Measurements from ENCODE around the gene IFT80.

Gene IFT80

DNA sequence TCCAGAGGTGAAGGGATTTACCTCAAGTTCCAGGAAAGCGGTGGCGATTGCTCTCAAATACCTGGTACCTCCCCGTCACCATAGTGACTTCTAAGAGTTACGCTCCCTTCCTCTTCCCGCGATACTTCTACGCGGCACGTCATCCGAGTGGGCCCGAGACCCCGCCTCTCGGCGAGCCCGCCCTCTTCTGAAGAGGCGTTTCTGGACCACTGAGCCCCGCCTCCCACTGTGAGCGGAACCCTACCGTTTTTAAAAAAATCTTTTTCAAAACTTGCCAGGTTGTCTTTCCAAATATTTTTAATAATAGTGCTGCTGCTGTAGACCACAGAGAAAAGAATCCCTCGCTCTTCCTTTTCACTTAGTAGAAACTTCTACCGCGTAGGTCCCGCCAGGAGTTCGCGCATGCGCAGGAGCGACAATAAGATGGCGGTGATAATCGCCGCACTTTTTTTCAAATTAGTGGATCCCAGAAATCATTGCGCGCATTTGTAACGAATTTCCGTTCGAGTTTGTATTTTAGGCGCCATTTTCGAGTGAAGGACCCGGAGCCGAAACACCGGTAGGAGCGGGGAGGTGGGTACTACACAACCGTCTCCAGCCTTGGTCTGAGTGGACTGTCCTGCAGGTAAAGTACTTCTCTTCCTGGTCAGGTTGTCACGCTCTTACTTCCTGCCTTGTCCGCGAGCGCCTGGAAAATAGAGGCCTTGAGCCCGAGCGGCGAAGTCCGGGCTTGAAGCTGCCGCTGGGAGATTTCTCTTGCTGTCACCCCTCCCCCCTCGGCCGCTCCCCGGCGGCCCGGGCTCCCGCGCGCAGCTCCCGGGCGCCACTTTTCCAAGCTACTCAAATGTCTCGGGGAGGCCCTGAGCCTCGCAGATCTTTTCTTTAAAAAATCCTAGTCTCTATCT is at the start of gene IFT80, which contains the start of gene SMC4:
Gene IFT80 (minus strand): TSS at position 101 of the 905 bp plus-strand sequence. CDS start 14,625 bp downstream, outside the sequence.
Gene SMC4 (plus strand): TSS at position 526 of the 905 bp plus-strand sequence. CDS start 1,177 bp downstream, outside the sequence.
- DNase-seq = peak; percentile 97

DNA sequence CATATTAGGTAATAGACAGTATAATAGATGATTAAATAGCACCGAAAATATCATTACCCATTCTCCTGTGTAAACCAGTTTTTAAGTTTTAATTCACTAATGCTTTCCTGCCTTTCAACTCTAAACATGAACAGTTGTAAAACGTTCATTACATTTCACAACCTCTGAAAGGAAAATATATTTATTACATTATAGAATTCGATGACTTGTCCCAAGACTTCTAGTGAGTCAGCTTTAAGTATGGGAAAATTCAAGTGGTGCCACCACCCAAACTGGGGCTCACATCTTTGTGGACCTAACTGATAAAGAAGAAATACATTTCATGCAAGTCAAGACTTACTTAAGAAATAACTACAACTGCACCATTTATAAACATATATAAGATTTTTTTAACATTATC is 48.5 kb upstream of the IFT80 start:
- DNase-seq = no peak

DNA sequence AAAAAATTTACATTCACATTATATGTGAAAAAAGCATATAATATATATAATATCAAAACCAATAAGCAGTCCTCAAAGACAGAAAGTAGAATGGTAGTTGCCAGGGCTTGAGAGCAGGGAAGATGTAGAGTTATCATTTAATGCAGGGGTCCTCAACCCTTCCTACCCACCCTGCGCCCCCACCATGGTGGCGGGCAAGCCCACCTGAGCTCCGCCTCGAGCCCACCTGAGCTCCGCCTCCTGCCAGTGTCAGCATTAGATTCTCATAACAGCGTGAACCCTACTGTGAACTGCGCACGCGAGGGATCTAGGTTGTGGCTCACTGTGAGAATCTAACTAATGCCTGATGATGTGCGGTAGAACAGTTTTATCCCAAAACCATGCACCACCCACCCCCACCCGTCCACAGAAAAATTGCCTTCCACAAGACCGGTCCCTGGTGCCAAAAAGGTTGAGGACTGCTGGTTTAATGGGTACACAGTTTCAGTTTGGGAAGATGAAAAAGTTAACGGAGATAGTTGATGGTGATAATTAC is 47.6 kb upstream of the IFT80 start:
- DNase-seq = no peak

DNA sequence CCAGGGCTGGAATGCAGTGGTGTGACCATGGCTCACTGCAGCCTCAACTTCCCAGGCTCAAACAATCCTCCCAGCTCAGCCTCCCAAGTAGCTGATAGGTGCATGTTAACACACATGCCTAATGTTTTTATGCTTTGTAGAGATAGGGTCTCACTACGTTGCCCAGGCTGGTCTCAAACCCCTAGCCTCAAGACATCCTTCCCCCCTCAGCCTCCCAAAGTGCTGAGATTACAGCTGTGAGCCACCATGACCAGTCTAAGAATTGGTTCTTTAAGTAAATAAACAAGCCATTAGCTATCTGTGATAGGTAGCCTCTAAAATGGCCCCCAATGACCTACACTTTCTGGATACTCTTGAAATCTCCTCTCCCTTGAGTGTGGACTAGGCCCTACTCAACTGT is 46.8 kb upstream of the IFT80 start:
- DNase-seq = no peak

DNA sequence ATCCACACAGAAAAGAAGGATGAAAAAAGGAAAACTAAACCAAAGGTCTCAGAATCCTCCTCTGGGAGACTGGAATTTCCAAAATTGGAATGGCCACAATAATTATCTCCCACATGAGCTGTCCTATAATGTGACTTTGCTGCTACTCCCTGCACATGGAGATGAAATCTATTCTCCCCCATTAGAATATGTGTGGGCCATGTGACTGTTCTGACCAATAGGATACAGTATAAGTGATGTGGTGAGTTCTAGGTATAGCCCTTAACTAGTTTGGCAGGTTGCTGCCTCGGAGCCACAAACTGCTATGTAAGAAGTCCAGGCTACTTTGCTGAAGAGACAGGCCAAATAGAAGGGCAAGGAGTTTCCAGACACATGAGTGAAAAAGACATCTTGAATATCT is 45.4 kb upstream of the IFT80 start:
- peak in 1 of 2 experiments; percentile 13 for DNase-seq

DNA sequence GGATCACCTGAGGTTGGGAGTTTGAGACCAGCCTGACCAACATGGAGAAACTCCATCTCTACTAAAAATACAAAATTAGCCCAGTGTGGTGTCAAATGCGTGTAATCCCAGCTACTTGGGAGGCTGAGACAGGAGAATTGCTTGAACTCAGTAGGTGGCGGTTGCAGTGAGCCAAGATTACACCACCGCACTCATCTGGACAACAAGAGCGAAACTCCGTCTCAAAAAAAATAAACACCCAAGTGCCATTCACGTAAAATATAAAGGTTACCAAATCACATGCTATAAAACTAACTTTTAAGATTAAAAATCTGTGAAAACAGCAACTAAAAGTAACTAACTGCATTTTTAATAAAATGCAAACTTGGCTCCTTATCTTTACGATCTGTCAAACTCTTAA is 41.7 kb upstream of the IFT80 start:
- no peak for DNase-seq

DNA sequence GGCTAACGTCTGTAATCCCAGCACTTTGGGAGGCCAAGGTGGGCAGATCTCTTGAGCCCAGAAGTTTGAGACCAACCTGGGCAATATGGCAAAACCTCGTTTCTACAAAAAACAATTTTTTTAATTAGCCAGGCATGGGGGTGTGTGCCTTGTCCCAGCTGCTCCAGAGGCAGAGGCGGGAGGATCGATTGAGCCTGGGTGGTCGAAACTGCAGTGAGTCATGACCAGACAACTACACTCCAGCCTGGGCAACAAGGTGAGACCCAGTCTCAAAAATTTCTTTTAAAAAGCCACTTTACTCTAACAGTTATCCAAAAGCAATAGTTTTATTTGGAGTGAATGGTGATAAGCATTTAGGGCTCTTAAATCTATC is 38.0 kb upstream of the IFT80 start:
- no peak for DNase-seq

DNA sequence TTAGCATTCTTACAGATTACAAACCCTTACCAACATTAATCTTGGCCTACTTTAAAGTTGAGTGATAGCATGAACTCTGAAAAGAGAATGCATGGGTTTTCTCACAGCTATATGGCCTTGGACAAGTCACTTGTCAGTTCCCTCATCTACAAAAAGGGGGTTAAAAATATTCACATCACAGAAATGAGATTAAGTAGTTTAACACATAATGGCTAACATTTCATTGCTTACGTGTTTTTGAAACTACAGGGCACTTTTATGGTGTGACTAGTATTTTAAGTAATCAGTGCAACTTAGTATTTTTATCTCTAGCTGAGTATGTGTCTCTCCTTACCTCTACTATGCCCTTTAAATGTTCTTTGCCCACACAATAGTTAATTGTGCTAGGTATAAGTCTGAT is 36.7 kb upstream of the IFT80 start:
- DNase-seq = no peak

DNA sequence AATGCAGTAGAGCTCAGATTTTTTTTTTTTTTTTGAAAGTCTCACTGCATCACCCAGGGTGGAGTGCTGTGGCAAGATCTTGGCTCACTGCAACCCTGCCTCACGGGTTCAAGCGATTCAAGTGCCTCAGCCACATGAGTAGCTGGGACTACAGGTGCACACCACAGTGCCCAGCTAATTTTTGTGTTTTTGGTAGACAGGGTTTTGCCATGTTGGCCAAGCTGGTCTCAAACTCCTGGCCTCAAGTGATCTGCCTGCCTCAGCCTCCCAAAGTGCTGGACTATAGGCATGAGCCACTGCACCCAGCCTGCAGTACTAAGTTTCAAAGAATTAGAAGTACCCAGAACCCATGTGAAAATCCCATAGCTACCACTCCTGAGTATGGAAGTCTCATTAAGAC is 36.1 kb upstream of the IFT80 start:
- no peak for DNase-seq

DNA sequence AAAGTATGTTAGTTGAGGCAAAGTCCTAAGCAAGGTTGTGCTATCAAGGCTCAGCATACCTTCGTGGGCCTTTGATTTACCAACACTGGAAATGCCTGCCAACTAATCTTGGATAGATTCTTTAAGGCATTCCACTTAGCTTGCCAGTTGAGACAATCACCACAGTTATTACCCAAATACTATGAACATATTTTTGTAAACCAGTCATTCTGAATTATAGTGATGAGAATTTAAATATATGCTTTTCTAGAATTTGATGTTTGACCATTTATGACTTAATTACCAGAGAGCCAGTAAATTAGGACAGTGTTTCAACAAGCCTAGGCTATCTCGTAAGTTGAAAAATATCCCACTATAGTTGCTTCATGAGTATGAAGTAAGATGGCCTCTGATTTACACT is 35.0 kb upstream of the IFT80 start:
- DNase-seq = no peak

DNA sequence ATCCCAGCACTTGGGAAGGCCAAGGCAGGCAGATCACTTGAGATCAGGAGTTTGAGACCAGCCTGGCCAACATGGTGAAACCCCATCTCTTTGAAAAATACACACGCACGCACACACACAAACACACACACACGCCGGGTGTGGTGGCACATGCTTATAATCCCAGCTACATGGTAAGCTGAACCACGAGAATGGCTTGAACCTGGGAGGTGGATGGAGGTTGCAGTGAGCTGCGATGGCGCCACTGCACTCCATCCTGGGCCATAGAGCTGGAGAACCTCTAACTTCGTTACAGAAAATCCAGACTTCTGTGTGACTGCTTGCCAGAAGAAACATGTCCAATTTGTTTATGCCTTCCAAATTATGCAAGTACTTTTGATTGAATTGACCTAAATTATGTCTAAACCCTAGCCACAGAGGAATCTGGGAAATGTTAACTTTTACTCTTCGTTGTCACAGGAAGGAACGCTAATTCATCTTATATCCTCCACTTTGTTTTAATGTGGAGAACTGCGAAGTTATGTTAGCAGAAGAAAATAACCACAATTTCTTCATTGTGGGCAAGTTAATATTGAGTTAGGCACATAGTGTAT is 28.9 kb upstream of the IFT80 start:
- no peak for DNase-seq

DNA sequence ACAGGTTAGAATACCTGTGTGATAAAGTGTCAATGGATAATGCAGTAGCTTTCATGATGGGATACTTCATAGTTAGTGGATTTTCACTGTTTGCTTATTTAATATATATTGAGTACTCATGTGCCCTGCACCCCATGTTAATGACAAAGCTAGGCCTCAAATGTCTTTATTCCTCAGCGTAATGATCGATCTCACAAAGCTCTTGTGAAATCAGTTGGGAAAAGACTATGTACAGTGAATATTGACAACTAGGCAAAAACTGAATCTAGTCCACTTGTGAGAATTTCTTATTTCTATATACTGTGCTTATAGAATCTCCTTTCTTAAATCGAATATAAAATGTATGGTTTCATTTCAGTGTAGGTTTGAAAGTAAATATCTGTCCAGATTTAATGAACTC is 18.3 kb upstream of the IFT80 start:
- no peak for DNase-seq

DNA sequence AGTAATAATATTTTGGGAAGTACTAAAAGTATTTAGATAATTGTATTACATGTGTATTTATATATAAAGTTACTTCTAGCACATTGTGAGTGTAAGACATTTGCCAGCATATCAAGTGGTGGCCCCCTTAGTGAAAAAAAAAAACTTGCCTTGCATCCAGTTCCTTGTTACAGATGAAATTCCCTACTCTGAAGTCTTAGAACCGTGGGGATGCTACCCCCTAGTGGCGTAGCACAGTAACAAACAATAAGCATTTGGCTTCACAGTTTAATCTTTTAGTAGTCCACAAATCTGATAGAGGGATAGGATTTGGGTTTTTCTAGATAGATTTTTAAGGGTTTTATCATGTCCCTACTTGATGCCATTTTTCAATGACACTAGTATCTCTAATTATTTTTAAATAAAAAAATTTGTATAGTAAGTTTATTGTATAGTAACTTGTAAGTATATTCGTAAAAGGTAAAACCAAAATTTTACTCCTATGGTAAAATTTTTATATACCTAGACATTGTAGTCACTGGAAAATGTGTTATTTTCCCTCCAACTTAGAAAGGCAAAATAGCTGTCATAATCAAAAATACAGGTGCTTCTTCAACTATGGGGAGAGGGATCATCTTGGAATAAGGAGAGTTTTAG is 14.7 kb upstream of the IFT80 start:
- DNase-seq = peak; percentile 24 to 89

DNA sequence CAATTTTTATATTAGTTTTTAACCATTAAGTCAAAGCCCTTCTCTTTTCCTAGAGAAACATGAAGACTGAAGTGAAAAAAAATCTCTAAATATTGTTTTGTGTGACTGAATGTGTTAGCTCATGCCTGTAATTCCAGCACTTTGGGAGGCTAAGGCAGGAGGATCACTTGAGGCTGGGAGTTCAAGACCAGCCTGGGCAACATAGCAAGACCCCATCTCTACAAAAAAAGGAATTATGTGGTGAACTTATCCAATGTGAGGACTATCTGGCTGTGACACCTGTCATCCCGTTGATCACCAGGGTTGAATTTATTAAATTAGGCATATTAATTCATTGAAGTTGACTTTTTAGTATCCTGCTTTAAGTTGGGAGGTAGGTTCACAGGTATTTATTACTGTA is 13.5 kb upstream of the IFT80 start:
- no peak for DNase-seq

DNA sequence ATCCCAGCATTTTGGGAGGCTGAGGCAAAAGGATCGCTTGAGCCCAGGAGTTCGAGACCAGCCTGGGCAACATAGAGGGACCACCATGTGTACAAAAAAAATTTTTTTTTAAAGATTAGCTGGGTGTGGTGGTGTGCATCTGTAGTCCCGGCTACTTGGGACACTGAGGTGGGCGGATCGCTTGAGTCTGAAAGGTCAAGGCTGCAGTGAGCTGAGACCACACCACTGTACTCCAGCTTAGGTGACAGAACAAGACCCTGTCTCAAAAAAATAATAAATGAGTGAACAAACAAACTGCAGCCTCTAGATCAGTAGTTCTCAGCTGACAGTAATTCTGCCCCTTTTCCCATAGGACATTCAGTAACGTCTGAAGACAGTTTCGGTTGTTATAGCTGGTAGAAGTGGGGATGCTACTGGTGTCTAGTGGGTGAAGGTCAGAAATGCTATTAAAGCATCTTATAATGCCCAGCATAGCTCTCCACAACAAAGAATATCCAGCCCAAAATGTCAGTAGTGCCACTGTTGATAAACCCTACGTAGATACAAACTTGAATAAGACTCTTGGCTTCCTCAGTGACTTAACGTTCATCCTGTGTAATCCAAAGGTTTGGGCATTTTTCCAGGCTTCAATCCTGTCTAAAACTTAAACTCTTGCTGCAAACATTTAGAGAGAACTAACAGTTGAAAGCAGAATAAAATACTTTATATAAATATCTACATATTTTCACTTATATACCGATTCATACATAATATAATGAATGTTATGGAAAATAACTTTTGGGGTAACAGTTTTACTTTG is 11.0 kb upstream of the IFT80 start:
- no peak for DNase-seq

DNA sequence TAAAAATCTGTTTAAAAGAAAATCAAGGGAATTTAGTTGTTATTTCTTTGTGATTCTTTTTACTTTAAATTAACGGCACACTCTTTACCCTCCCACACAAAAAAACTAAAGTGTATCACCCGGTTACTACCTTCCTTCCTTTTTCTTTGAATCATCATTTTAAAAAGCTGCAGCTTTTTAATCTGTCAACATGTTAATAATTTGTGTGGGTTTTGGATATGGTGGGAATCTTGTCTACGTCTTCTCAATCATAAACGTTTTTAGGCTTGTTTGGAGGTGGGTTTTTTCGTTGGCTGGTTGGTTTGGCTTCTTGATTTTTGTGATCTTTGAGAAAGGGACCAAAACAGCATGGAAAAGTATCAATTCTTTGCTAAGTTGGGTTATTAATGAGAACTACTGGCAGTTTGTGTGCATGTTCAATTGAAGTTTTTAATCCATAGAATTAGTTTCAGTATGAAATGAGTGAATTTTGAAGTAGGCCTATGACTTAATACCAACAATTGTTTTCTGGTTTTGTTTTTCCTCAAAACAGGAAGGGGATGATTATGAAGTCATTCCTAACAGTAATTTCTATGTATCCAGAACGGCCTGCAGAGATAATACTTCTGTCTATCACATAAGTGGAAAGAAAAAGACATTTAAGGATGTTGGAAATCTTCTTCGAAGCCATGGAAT is 4.9 kb upstream of the IFT80 start:
- no peak for DNase-seq

DNA sequence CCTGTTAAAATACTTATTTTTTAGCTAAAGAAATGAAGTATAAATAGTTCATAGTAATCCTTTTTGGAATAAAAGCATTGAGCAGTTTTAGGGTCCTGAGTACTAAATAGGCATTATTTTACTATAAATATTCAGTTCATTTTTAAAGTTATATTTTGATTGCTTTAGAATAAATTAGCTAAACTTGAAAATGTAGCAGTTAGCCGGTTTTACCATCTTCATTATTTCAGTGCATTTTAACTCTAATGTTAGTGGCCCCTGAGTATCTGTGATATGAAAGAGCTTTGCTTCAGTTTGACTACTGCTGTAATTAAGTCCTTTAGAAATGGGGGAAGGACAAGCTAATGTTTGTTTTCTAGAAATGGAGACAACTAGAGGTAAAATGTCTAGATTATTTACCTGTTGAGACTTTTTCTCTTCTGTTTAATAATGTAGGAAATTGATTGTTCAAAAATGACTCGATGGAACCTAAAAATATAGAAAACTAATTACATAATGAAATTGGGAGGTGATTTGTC is 4.1 kb upstream of the IFT80 start:
- no peak for DNase-seq

DNA sequence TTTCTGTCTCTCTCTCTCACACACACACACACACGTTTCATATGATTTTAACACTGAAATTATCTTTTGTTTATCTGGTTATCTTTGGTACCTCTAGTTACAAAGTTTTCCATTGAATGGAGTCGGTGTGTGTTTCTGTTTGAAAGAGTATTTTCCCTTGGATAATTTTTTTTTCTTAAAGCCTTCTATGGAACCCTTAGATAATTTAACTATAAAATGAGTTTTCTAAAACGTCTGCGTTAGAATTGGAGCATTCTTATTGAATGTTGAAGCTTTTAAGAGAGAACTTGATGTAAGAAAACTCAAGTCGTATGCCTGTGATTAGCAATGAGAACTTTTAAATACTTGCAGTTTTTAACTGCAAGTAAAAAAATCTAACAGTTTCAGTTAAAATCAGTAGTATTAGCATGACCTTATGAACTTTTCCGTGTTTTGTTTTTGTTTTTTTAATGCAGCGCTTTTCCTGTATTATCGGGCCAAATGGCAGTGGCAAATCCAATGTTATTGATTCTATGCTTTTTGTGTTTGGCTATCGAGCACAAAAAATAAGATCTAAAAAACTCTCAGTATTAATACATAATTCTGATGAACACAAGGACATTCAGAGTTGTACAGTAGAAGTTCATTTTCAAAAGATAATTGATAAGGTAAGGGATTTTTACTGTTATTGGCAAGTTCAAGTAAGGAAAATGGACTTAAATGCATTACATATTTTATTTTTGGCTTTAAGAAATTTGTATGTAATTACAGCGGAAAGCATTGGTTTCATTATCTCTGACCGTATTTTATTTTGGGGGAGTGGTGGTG is 3.4 kb upstream of the IFT80 start:
- no peak for DNase-seq

DNA sequence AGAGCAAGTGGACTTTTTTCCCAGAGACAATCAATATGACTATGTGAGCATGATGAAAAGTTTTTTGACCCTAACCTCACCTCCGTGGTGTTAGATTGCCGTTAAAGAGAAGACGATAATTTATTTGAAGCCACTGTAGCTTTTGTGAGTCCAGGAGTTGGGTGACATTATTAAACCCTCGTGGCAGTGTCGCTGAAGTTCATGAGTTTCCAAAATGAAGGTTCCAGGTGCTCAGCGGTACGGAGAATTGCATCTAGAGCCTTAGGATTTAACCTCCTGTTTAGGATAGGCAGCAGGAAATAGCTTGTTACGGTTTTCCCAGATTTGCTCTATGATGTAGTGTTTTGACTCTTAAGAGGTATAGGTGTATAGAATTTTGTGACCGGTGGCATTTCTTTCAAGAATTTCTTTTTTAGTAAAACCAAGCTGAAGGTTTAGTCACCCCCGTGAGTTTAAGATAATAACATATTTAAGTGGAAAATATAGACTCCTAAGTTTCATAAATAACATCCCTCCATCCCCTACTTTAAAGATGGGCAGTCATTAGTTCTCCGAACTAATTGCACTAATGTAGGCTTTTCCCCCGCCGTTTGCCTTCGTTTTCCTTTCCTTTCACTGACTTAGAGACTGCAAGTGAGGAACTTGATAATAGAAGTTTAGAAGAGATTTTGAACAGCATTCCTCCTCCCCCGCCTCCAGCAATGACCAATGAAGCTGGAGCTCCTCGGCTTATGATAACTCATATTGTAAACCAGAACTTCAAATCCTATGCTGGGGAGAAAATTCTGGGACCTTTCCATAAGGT is 2.5 kb upstream of the IFT80 start:
- DNase-seq = peak in 1 of 2 experiments; percentile 52

DNA sequence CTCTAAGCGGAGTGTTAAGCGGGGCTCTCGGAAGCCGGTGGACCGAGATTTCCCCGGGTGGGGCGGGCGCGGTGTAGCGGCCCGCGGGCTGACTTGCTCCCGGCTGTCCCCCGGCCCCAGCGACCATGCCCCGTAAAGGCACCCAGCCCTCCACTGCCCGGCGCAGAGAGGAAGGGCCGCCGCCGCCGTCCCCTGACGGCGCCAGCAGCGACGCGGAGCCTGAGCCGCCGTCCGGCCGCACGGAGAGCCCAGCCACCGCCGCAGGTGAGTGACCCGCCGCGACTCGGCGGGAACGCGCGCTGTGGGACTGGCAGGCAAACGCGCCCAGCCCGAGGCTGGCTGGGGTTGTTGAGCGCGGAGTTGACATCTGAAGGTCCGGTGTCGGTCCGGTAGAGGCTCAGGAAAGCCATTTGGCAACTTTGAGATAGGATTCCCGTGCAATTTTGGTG is 1.7 kb upstream of the IFT80 start:
- peak in 1 of 2 experiments; percentile 38 for DNase-seq
